Measurements from ENCODE around the gene HDAC11. TPM values are rescaled to one million over a fixed set of nuclear protein-coding genes. Genes with fewer than 3 reads are reported as not detected.

Gene HDAC11
- total RNA-seq, 1 experiment from 2014 or later, result 12.0 TPM

DNA sequence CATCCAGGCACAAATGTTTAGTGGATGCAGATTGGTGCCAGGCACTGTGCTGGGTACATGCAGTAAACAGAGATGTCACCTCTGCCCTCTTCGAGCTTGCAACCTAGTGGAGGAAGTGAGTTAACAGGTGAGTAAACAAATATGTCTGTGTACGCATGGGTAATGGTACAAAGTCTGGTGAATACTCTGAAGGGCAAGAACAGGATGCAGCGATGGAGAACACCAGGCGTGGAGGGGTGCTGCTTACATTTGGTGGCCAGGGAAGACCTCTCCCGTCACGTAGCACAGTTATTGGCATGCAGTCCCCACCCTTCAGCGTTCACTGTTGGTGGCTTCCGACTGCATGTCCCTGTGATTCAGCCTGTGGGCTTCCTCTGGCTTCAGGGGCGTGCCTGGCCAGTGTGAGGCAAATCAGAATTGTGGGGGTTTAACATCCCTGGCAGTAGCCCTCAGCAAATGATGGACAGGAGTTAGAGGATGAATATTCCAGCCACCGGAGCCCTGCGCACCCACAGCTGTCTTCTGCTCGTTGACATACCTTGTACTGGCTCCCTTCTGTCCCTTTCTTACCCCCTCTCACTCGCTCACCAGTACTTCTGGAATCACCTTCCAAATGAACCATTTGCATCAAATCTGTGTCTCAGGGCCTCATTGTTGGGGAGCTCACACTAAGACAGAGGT is 9.1 kb upstream of the HDAC11 start:
- TF ChIP-seq GABPB1 (CRISPR knock-in tag; IDR thresholded peaks at IDR 0.05), result peak; percentile 86
- TF ChIP-seq CREB1 (CRISPR knock-in tag; IDR thresholded peaks at IDR 0.05), result no peak
- no peak for TF ChIP-seq NR2C2 (CRISPR knock-in tag; IDR thresholded peaks at IDR 0.05)

DNA sequence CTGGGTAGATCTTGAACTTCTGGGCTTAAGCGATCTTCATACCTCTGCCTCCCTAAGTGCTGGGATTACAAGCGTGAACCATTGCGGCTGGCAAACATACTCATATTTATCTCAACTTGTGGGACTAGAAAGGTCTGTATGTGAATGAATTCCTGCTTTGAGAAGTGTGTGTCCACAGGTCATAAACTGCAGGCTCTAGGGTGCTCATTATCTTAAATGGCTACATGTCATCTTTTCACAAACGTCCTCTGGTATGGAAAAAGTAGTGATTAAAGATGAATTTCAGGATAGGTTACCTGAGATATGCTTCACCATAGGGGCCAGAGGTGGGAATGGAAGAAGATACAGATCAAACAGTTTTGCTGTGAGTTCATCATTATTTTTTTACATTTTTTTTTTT is 7.8 kb upstream of the HDAC11 start:
- no peak overlapping the region for H3K4me3 Mint-ChIP-seq
- ATAC-seq, result no peak
- no peaks in the 10 kb centered on the region for H3K36me3 Mint-ChIP-seq
- TF ChIP-seq, protein P1, sequence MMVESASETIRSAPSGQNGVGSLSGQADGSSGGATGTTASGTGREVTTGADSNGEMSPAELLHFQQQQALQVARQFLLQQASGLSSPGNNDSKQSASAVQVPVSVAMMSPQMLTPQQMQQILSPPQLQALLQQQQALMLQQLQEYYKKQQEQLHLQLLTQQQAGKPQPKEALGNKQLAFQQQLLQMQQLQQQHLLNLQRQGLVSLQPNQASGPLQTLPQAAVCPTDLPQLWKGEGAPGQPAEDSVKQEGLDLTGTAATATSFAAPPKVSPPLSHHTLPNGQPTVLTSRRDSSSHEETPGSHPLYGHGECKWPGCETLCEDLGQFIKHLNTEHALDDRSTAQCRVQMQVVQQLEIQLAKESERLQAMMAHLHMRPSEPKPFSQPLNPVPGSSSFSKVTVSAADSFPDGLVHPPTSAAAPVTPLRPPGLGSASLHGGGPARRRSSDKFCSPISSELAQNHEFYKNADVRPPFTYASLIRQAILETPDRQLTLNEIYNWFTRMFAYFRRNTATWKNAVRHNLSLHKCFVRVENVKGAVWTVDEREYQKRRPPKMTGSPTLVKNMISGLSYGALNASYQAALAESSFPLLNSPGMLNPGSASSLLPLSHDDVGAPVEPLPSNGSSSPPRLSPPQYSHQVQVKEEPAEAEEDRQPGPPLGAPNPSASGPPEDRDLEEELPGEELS (CRISPR knock-in tag; IDR thresholded peaks at IDR 0.05), result no peak
- TF ChIP-seq RORB (CRISPR knock-in tag; IDR thresholded peaks at IDR 0.05) (no peak), KAT7 (CRISPR knock-in tag; IDR thresholded peaks at IDR 0.05; ENCODE audit: borderline replicate concordance) (no peak), TEAD4 (CRISPR knock-in tag; IDR thresholded peaks at IDR 0.05) (no peak), NFATC4 (CRISPR knock-in tag; IDR thresholded peaks at IDR 0.05) (no peak), EMX1 (CRISPR knock-in tag; IDR thresholded peaks at IDR 0.05) (no peak), OVOL2 (CRISPR knock-in tag; IDR thresholded peaks at IDR 0.05; ENCODE audit: borderline replicate concordance) (no peak), ESRRA (CRISPR knock-in tag; IDR thresholded peaks at IDR 0.05; ENCODE audit: borderline replicate concordance) (no peak), ZNF317 (CRISPR knock-in tag; IDR thresholded peaks at IDR 0.05; ENCODE audit: borderline replicate concordance, low read depth) (no peak), HMGA2 (CRISPR knock-in tag; IDR thresholded peaks at IDR 0.05) (no peak), ZNF423 (CRISPR knock-in tag; IDR thresholded peaks at IDR 0.05) (no peak), GRHL2 (CRISPR knock-in tag; IDR thresholded peaks at IDR 0.05; ENCODE audit: insufficient replicate concordance, severe bottlenecking) (no peak)
- TF ChIP-seq, protein P2, sequence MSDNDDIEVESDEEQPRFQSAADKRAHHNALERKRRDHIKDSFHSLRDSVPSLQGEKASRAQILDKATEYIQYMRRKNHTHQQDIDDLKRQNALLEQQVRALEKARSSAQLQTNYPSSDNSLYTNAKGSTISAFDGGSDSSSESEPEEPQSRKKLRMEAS (CRISPR knock-in tag; IDR thresholded peaks at IDR 0.05), result no peak
- TF ChIP-seq, protein P3, sequence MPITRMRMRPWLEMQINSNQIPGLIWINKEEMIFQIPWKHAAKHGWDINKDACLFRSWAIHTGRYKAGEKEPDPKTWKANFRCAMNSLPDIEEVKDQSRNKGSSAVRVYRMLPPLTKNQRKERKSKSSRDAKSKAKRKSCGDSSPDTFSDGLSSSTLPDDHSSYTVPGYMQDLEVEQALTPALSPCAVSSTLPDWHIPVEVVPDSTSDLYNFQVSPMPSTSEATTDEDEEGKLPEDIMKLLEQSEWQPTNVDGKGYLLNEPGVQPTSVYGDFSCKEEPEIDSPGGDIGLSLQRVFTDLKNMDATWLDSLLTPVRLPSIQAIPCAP (CRISPR knock-in tag; IDR thresholded peaks at IDR 0.05), result no peak
- TF ChIP-seq, protein P4, sequence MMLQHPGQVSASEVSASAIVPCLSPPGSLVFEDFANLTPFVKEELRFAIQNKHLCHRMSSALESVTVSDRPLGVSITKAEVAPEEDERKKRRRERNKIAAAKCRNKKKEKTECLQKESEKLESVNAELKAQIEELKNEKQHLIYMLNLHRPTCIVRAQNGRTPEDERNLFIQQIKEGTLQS (CRISPR knock-in tag; conservative IDR thresholded peaks at IDR 0.05), result no peak
- TF ChIP-seq, protein P5, sequence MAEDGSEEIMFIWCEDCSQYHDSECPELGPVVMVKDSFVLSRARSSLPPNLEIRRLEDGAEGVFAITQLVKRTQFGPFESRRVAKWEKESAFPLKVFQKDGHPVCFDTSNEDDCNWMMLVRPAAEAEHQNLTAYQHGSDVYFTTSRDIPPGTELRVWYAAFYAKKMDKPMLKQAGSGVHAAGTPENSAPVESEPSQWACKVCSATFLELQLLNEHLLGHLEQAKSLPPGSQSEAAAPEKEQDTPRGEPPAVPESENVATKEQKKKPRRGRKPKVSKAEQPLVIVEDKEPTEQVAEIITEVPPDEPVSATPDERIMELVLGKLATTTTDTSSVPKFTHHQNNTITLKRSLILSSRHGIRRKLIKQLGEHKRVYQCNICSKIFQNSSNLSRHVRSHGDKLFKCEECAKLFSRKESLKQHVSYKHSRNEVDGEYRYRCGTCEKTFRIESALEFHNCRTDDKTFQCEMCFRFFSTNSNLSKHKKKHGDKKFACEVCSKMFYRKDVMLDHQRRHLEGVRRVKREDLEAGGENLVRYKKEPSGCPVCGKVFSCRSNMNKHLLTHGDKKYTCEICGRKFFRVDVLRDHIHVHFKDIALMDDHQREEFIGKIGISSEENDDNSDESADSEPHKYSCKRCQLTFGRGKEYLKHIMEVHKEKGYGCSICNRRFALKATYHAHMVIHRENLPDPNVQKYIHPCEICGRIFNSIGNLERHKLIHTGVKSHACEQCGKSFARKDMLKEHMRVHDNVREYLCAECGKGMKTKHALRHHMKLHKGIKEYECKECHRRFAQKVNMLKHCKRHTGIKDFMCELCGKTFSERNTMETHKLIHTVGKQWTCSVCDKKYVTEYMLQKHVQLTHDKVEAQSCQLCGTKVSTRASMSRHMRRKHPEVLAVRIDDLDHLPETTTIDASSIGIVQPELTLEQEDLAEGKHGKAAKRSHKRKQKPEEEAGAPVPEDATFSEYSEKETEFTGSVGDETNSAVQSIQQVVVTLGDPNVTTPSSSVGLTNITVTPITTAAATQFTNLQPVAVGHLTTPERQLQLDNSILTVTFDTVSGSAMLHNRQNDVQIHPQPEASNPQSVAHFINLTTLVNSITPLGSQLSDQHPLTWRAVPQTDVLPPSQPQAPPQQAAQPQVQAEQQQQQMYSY (CRISPR knock-in tag; IDR thresholded peaks at IDR 0.05), result no peak
- TF ChIP-seq, protein P6, sequence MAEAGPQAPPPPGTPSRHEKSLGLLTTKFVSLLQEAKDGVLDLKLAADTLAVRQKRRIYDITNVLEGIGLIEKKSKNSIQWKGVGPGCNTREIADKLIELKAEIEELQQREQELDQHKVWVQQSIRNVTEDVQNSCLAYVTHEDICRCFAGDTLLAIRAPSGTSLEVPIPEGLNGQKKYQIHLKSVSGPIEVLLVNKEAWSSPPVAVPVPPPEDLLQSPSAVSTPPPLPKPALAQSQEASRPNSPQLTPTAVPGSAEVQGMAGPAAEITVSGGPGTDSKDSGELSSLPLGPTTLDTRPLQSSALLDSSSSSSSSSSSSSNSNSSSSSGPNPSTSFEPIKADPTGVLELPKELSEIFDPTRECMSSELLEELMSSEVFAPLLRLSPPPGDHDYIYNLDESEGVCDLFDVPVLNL (CRISPR knock-in tag; IDR thresholded peaks at IDR 0.05; ENCODE audit: borderline replicate concordance, low read depth), result no peak
- TF ChIP-seq, protein P7, sequence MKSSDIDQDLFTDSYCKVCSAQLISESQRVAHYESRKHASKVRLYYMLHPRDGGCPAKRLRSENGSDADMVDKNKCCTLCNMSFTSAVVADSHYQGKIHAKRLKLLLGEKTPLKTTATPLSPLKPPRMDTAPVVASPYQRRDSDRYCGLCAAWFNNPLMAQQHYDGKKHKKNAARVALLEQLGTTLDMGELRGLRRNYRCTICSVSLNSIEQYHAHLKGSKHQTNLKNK (CRISPR knock-in tag; IDR thresholded peaks at IDR 0.05), result no peak
- TF ChIP-seq, protein P8, sequence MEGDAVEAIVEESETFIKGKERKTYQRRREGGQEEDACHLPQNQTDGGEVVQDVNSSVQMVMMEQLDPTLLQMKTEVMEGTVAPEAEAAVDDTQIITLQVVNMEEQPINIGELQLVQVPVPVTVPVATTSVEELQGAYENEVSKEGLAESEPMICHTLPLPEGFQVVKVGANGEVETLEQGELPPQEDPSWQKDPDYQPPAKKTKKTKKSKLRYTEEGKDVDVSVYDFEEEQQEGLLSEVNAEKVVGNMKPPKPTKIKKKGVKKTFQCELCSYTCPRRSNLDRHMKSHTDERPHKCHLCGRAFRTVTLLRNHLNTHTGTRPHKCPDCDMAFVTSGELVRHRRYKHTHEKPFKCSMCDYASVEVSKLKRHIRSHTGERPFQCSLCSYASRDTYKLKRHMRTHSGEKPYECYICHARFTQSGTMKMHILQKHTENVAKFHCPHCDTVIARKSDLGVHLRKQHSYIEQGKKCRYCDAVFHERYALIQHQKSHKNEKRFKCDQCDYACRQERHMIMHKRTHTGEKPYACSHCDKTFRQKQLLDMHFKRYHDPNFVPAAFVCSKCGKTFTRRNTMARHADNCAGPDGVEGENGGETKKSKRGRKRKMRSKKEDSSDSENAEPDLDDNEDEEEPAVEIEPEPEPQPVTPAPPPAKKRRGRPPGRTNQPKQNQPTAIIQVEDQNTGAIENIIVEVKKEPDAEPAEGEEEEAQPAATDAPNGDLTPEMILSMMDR (IDR thresholded peaks at IDR 0.05), result no peak
- TF ChIP-seq, protein P9, sequence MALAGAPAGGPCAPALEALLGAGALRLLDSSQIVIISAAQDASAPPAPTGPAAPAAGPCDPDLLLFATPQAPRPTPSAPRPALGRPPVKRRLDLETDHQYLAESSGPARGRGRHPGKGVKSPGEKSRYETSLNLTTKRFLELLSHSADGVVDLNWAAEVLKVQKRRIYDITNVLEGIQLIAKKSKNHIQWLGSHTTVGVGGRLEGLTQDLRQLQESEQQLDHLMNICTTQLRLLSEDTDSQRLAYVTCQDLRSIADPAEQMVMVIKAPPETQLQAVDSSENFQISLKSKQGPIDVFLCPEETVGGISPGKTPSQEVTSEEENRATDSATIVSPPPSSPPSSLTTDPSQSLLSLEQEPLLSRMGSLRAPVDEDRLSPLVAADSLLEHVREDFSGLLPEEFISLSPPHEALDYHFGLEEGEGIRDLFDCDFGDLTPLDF (CRISPR knock-in tag; IDR thresholded peaks at IDR 0.05), result no peak
- ChIA-PET POLR2A (no interaction called here), CTCF (interaction anchor here (0.7 to 2.4 kb wide), 7 partner anchors 9 to 1403 kb away, joined by 3 to 11 read pairs (median 5); no protein-coding TSS in a partner anchor)
- peaks cover 58% of the 10 kb centered on the region for H3K27me3 Mint-ChIP-seq (ENCODE audit: low read depth)
- no peak overlapping the region for H3K27ac Mint-ChIP-seq
- H3K4me1 Mint-ChIP-seq, result peaks cover 33% of the 10 kb centered on the region
- DNase-seq (ENCODE audit: low spot score), result no peak
- H3K9me3 Mint-ChIP-seq, result no peaks in the 10 kb centered on the region

More for the DNA sequence above, 9.1 kb upstream of the HDAC11 start:
- POLR2A ChIA-PET, result no interaction called here
- CTCF ChIA-PET, result interaction anchor here (1.0 to 2.4 kb wide), 7 partner anchors 9 to 188 kb away, joined by 3 to 9 read pairs (median 4); no protein-coding TSS in a partner anchor
- Mint-ChIP-seq H3K4me3 (no peak overlapping the region), H3K27ac (no peak overlapping the region), H3K4me1 (peaks cover 31% of the 10 kb centered on the region), H3K36me3 (no peaks in the 10 kb centered on the region), H3K27me3 (ENCODE audit: low read depth) (peaks cover 63% of the 10 kb centered on the region), H3K9me3 (no peaks in the 10 kb centered on the region)
- ATAC-seq (no peak), DNase-seq (ENCODE audit: low spot score) (peak; percentile 4)
